BE2C (cell line): ENCODE results near the gene EDNRB. TPM values are rescaled to one million over a fixed set of nuclear protein-coding genes. Genes with fewer than 3 reads are reported as not detected.
"Not testable (repeated sequence)": the region's sequence is repeated elsewhere in the genome, so short reads cannot be mapped to it uniquely, and the experiment has no call there.

Experiments
- DNase-seq: peaks from one replicate; pipeline ENCODE4 v3.0.0-alpha.2; 2020
- H3K27me3 ChIP-seq: fragments of 250-450 bp; sonication (Bioruptor Pico); 2 replicates; pipeline ENCODE4 v1.5.1; 2020; ENCODE audit warnings: mild to moderate bottlenecking
- H3K36me3 ChIP-seq: fragments of 250-450 bp; sonication (Bioruptor Pico); 2 replicates; pipeline ENCODE4 v1.5.1; 2020; ENCODE audit warnings: mild to moderate bottlenecking
- H3K4me1 ChIP-seq: fragments of 250-450 bp; sonication (Bioruptor Pico); 2 replicates; pipeline ENCODE4 v1.5.1; 2020
- H3K4me3 ChIP-seq: 2 replicates; pipeline ENCODE4 v1.5.1; 2011; ENCODE audit warnings: low read depth, low read length
- H3K9me3 ChIP-seq: fragments of 250-450 bp; sonication (Bioruptor Pico); 2 replicates; pipeline ENCODE4 v1.5.1; 2020
- polyA plus RNA-seq: library from polyadenylated mRNA; unstranded; fragments of >200 nt; gene quantifications from one replicate; pipeline ENCODE4 v1.2.1, GENCODE V29; 2012; ENCODE audit warnings: low read depth, missing spikeins; ENCODE audit not compliant: insufficient read length, insufficient read depth
- TF ChIP-seq, protein P1 (sequence below): IDR thresholded peaks from 2 replicates; pipeline ENCODE4 v1.5.1; 2012; ENCODE audit warnings: mild to moderate bottlenecking, low read depth, low read length

EDNRB gene
- polyA plus RNA-seq: 0.19 TPM

DNA sequence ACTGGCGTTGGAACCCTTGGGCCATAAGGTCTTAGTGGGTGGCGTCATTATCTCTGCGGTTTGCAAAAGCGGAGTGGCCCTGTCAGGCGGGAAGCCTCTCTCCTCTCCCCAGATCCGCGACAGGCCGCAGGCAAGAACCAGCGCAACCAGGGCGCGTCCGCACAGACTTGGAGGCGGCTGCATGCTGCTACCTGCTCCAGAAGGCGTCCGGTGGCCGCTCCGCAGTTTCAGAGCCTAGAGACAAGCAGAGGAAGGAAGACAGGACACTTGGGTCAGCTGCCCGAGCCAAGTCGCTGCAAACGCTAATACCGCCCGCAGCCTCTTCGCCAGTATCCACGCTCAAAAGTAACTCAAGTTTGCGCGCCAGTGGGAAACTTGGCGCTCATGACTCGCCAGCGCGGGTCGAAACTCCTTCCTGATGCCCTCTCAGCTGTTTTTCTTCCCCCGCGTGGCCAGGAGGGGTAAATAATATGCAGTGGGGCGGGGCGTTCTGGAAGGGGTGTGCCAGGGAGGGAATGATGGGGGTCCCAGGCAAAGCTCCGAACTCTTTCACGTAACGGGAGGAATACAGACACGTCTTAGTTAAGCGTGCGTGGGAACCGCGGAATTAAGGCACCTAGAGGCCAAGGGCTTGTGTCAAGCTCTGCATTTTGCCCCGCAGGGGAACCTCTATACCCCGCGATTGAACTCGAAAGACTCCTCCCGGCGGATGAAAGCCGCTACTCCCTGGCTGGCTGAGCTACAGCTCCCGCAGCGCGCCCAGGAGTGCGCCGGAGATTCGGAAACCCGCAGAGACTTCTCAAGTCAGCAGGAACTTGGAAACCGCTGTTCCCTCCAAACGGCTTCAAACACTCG, at the start of gene EDNRB:
TSS of gene EDNRB (minus strand) at position 441 of the 855 bp plus-strand sequence. CDS start at position 183, 258 bp downstream.
- Histone ChIP-seq H3K9me3 (no peaks in the 10 kb centered on the region), H3K4me3 (peak within 1 kb of the TSS; percentile 52), H3K36me3 (no peaks in the 10 kb centered on the region), H3K4me1 (no peaks in the 10 kb centered on the region), H3K27me3 (peaks cover 54% of the 10 kb centered on the region)
- DNase-seq: peak; percentile 28
- TF ChIP-seq, protein P1, sequence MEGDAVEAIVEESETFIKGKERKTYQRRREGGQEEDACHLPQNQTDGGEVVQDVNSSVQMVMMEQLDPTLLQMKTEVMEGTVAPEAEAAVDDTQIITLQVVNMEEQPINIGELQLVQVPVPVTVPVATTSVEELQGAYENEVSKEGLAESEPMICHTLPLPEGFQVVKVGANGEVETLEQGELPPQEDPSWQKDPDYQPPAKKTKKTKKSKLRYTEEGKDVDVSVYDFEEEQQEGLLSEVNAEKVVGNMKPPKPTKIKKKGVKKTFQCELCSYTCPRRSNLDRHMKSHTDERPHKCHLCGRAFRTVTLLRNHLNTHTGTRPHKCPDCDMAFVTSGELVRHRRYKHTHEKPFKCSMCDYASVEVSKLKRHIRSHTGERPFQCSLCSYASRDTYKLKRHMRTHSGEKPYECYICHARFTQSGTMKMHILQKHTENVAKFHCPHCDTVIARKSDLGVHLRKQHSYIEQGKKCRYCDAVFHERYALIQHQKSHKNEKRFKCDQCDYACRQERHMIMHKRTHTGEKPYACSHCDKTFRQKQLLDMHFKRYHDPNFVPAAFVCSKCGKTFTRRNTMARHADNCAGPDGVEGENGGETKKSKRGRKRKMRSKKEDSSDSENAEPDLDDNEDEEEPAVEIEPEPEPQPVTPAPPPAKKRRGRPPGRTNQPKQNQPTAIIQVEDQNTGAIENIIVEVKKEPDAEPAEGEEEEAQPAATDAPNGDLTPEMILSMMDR: no peak

GRCh38 chr13:77966671-77967070, 48.0 kb upstream of the EDNRB start:
- TF ChIP-seq, protein P1: no peak
- DNase-seq: no peak

GRCh38 chr13:77952737-77953136, 34.1 kb upstream of the EDNRB start:
- TF ChIP-seq, protein P1: no peak
- H3K9me3 ChIP-seq: no peaks in the 10 kb centered on the region
- no peaks in the 10 kb centered on the region for H3K27me3 ChIP-seq
- no peak for DNase-seq
- H3K36me3 ChIP-seq: no peaks in the 10 kb centered on the region
- H3K4me1 ChIP-seq: no peaks in the 10 kb centered on the region
- H3K4me3 ChIP-seq: no peak overlapping the region

More at GRCh38 chr13:77966671-77967070, 48.0 kb upstream of the EDNRB start:
- no peaks in the 10 kb centered on the region for H3K27me3 ChIP-seq
- no peak overlapping the region for H3K4me3 ChIP-seq
- no peaks in the 10 kb centered on the region for H3K36me3 ChIP-seq
- H3K9me3 ChIP-seq: no peaks in the 10 kb centered on the region
- H3K4me1 ChIP-seq: no peaks in the 10 kb centered on the region

- no peak for DNase-seq
- Histone ChIP-seq H3K9me3 (no peaks in the 10 kb centered on the region), H3K4me1 (no peaks in the 10 kb centered on the region), H3K36me3 (no peaks in the 10 kb centered on the region), H3K27me3 (no peaks in the 10 kb centered on the region), H3K4me3 (no peak overlapping the region)
- TF ChIP-seq, protein P1: no peak
Measured at GRCh38 chr13:77952276-77952675, 33.6 kb upstream of the EDNRB start.

DNA sequence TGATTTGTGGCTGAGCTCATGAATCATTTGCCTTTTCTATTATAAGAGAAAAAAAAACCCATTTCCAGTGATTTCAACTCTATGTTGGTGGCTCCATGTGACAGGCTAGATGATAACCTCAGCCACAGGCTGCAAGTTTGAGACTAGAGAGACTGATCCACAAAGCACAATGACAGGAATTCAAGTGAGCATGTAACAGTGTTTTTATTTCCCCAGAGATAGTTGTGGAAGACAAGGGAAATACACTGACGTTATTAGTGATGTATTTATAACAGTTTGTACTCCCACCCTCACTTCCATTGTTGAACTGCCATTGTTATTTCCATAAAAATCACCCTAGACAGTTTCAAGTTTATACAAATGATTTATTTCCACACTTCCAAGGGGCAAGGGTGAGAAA, 27.9 kb upstream of the EDNRB start:
- no peaks in the 10 kb centered on the region for H3K9me3 ChIP-seq
- no peak for DNase-seq
- H3K27me3 ChIP-seq: no peaks in the 10 kb centered on the region
- H3K36me3 ChIP-seq: no peaks in the 10 kb centered on the region
- no peak overlapping the region for H3K4me3 ChIP-seq
- TF ChIP-seq, protein P1: no peak
- no peaks in the 10 kb centered on the region for H3K4me1 ChIP-seq

- not testable (repeated sequence) for H3K27me3 ChIP-seq, H3K4me3 ChIP-seq, DNase-seq, H3K9me3 ChIP-seq, H3K36me3 ChIP-seq, H3K4me1 ChIP-seq
Measured at GRCh38 chr13:77935063-77935462, 16.4 kb upstream of the EDNRB start.
